HEK293 (cell line): Measurements from ENCODE around the gene PYGO1.

Source experiments
- CTCF ChIA-PET: fragments of 350-600 bp; formaldehyde crosslinking; extraction: SDS; loops from one replicate; lab custom pipeline; 2021; ENCODE audit warnings: antibody characterized with exemption; lab: Yijun Ruan, JAX
- POLR2A ChIA-PET: fragments of 300-600 bp; formaldehyde crosslinking; extraction: SDS; loops from one replicate; lab custom pipeline; 2020; ENCODE audit warnings: antibody characterized with exemption, inconsistent platforms; lab: Yijun Ruan, JAX
- H3K27ac ChIP-seq: fragments of 200-500 bp; sonication (Bioruptor generic); 2 replicates; pipeline ENCODE4 v1.5.1; 2014; ENCODE audit warnings: low read depth, low read length, control low read depth, inconsistent platforms; ENCODE audit errors: extremely low read depth
- H3K36me3 ChIP-seq, 2 experiments: fragments of 200-500 bp in 1 of 2; sonication (Bioruptor generic) in 1 of 2; 1 replicate in 1 of 2; 2 replicates in 1 of 2; pipeline ENCODE4 v1.5.1; 2014 to 2017; ENCODE audit warnings: inconsistent platforms in 2 of 2, low read length in 2 of 2; ENCODE audit not compliant: control insufficient read depth in 2 of 2, insufficient read depth in 1 of 2
- H3K4me1 ChIP-seq: fragments of 200-500 bp; sonication (Bioruptor generic); 2 replicates; pipeline ENCODE4 v1.5.1; 2014; ENCODE audit warnings: mild to moderate bottlenecking, low read length, inconsistent platforms; ENCODE audit not compliant: control insufficient read depth, insufficient read depth
- H3K4me3 ChIP-seq: 2 replicates; pipeline ENCODE4 v1.5.1; 2011; ENCODE audit warnings: low read depth, mild to moderate bottlenecking, control low read depth, low read length, moderate library complexity
- H3K9me3 ChIP-seq: fragments of 200-500 bp; sonication (Bioruptor generic); 2 replicates; pipeline ENCODE4 v1.5.1; 2014; ENCODE audit warnings: low read depth, low read length, inconsistent platforms; ENCODE audit not compliant: control insufficient read depth, insufficient read depth
- MEIS1 ChIP-seq: sonication (generic); formaldehyde crosslinking; IDR thresholded peaks from 2 replicates; pipeline ENCODE4 v1.8.1; 2022; ENCODE audit warnings: missing genetic modification reagents, mild to moderate bottlenecking, borderline replicate concordance
- ZBTB1 ChIP-seq: fragments of 450-650 bp; formaldehyde crosslinking; IDR thresholded peaks from 2 replicates; pipeline ENCODE4 v1.5.1; 2016; ENCODE audit warnings: missing biosample characterization, missing genetic modification characterization
- ZBTB20 ChIP-seq: fragments of 450-650 bp; formaldehyde crosslinking; IDR thresholded peaks from 2 replicates; pipeline ENCODE4 v1.5.1; 2016; ENCODE audit warnings: missing biosample characterization, missing genetic modification characterization
- ZBTB26 ChIP-seq: fragments of 450-650 bp; formaldehyde crosslinking; optimal IDR thresholded peaks from 2 replicates; pipeline ENCODE3; 2016; ENCODE audit warnings: missing biosample characterization, mild to moderate bottlenecking, missing genetic modification characterization
- ZNF112 ChIP-seq: fragments of 450-650 bp; formaldehyde crosslinking; IDR thresholded peaks from 2 replicates; pipeline ENCODE4 v1.5.0; 2017; ENCODE audit warnings: missing biosample characterization, missing genetic modification characterization
- ZNF148 ChIP-seq: fragments of 450-650 bp; formaldehyde crosslinking; IDR thresholded peaks from 2 replicates; pipeline ENCODE4 v1.5.0; 2017; ENCODE audit warnings: missing biosample characterization, missing genetic modification characterization, borderline replicate concordance
- ZNF174 ChIP-seq: fragments of 450-650 bp; formaldehyde crosslinking; IDR thresholded peaks from 2 replicates; pipeline ENCODE4 v1.5.0; 2017; ENCODE audit warnings: missing biosample characterization, mild to moderate bottlenecking, missing genetic modification characterization
- ZNF2 ChIP-seq: fragments of 450-650 bp; formaldehyde crosslinking; IDR thresholded peaks from 2 replicates; pipeline ENCODE4 v1.5.1; 2016; ENCODE audit warnings: missing biosample characterization, missing genetic modification characterization
- ZNF221 ChIP-seq: fragments of 450-650 bp; formaldehyde crosslinking; IDR thresholded peaks from 2 replicates; pipeline ENCODE4 v1.5.1; 2017; ENCODE audit warnings: missing biosample characterization, missing genetic modification characterization, borderline replicate concordance
- ZNF280C ChIP-seq: fragments of 450-650 bp; formaldehyde crosslinking; IDR thresholded peaks from 2 replicates; pipeline ENCODE4 v1.5.1; 2016; ENCODE audit warnings: missing biosample characterization, missing genetic modification characterization
- ZNF404 ChIP-seq: fragments of 450-650 bp; formaldehyde crosslinking; IDR thresholded peaks from 2 replicates; pipeline ENCODE4 v1.5.1; 2017; ENCODE audit warnings: missing biosample characterization, missing genetic modification characterization
- ZNF529 ChIP-seq: fragments of 450-650 bp; formaldehyde crosslinking; IDR thresholded peaks from 2 replicates; pipeline ENCODE4 v1.5.1; 2017; ENCODE audit warnings: missing genetic modification characterization, missing biosample characterization; ENCODE audit not compliant: insufficient replicate concordance
- ZNF555 ChIP-seq: fragments of 450-650 bp; formaldehyde crosslinking; conservative IDR thresholded peaks from 2 replicates; pipeline ENCODE4 v1.5.1; 2017; ENCODE audit warnings: missing biosample characterization, mild to moderate bottlenecking, missing genetic modification characterization, inconsistent platforms
- ZNF658 ChIP-seq: fragments of 450-650 bp; formaldehyde crosslinking; IDR thresholded peaks from 2 replicates; pipeline ENCODE4; 2016; ENCODE audit warnings: missing biosample characterization, missing genetic modification characterization
- ZNF837 ChIP-seq: fragments of 450-650 bp; formaldehyde crosslinking; IDR thresholded peaks from 2 replicates; pipeline ENCODE4 v1.5.1; 2016; ENCODE audit warnings: missing biosample characterization, missing genetic modification characterization
- TF ChIP-seq, protein P1 (sequence below): fragments of 450-650 bp; formaldehyde crosslinking; conservative IDR thresholded peaks from 2 replicates; pipeline ENCODE4 v1.5.1; 2016; ENCODE audit warnings: low read depth, missing biosample characterization, missing genetic modification characterization
- TF ChIP-seq, protein P2 (sequence below): fragments of 450-650 bp; formaldehyde crosslinking; IDR thresholded peaks from 2 replicates; pipeline ENCODE4 v1.5.1; 2017; ENCODE audit warnings: missing biosample characterization, missing genetic modification characterization

The PYGO1 gene

DNA sequence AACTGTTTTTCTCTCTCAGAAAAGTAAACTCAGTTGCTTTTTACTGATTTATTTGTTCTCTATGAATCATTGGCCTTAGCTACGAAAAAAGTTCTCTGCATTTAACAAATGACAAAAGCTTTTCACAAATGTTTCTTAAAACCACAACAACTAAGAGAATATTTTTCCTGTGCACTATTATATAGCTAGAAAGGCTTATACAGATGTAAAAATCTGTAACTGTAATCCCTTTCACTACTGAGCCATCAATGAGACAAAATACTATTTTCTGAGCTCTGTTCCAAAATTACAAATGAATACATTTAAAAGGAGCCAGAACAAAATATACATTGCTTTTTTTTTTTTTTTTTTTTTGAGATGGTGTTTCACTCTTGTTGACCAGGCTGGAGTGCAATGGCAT is 45.6 kb upstream of the PYGO1 start:
- Histone ChIP-seq H3K36me3 (peaks cover 8 to 13% of the 10 kb centered on the region in 2 experiments), H3K4me1 (no peaks in the 10 kb centered on the region), H3K9me3 (no peaks in the 10 kb centered on the region), H3K27ac (no peak overlapping the region), H3K4me3 (no peak overlapping the region)
- TF ChIP-seq ZNF2 (tag by site-specific recombination) (no peak), ZNF555 (no peak), ZNF221 (tag by site-specific recombination) (no peak), ZNF174 (tag by site-specific recombination) (no peak), ZNF280C (tag by site-specific recombination) (no peak), ZBTB20 (no peak), ZNF112 (no peak), MEIS1 (CRISPR knock-in tag) (no peak), ZNF529 (tag by site-specific recombination) (no peak), ZNF658 (tag by site-specific recombination) (no peak), ZNF837 (tag by site-specific recombination) (no peak), ZBTB26 (tag by site-specific recombination) (no peak), ZNF404 (no peak), ZNF148 (tag by site-specific recombination) (no peak), ZBTB1 (no peak)
- TF ChIP-seq, protein P1, sequence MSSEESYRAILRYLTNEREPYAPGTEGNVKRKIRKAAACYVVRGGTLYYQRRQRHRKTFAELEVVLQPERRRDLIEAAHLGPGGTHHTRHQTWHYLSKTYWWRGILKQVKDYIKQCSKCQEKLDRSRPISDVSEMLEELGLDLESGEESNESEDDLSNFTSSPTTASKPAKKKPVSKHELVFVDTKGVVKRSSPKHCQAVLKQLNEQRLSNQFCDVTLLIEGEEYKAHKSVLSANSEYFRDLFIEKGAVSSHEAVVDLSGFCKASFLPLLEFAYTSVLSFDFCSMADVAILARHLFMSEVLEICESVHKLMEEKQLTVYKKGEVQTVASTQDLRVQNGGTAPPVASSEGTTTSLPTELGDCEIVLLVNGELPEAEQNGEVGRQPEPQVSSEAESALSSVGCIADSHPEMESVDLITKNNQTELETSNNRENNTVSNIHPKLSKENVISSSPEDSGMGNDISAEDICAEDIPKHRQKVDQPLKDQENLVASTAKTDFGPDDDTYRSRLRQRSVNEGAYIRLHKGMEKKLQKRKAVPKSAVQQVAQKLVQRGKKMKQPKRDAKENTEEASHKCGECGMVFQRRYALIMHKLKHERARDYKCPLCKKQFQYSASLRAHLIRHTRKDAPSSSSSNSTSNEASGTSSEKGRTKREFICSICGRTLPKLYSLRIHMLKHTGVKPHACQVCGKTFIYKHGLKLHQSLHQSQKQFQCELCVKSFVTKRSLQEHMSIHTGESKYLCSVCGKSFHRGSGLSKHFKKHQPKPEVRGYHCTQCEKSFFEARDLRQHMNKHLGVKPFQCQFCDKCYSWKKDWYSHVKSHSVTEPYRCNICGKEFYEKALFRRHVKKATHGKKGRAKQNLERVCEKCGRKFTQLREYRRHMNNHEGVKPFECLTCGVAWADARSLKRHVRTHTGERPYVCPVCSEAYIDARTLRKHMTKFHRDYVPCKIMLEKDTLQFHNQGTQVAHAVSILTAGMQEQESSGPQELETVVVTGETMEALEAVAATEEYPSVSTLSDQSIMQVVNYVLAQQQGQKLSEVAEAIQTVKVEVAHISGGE, result no peak
- TF ChIP-seq, protein P2, sequence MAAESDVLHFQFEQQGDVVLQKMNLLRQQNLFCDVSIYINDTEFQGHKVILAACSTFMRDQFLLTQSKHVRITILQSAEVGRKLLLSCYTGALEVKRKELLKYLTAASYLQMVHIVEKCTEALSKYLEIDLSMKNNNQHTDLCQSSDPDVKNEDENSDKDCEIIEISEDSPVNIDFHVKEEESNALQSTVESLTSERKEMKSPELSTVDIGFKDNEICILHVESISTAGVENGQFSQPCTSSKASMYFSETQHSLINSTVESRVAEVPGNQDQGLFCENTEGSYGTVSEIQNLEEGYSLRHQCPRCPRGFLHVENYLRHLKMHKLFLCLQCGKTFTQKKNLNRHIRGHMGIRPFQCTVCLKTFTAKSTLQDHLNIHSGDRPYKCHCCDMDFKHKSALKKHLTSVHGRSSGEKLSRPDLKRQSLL, result no peak
- CTCF ChIA-PET, result interaction anchor here (1.0 to 1.2 kb wide), 2 partner anchors 9 to 213 kb away, joined by 3 read pairs; no protein-coding TSS in a partner anchor
- POLR2A ChIA-PET, result interaction anchor here (0.7 kb wide), 1 partner anchor 52 kb away, joined by 5 read pairs; no protein-coding TSS in a partner anchor
